Measurements from ENCODE around the gene PSG4. TPM values are rescaled to one million over a fixed set of nuclear protein-coding genes. Genes with fewer than 3 reads are reported as not detected.
"Not testable (repeated sequence)": the region's sequence is repeated elsewhere in the genome, so short reads cannot be mapped to it uniquely, and the experiment has no call there.

PSG4 gene
- polyA plus RNA-seq, 1 donor from 2014 or later = not detected

- not testable (repeated sequence) for H3K9me3 ChIP-seq (ENCODE audit: low read length); H3K79me2 ChIP-seq (replicated peaks; ENCODE audit: insufficient read depth, low read length); H3K36me3 ChIP-seq (ENCODE audit: insufficient read depth, low read length); H3K27me3 ChIP-seq (ENCODE audit: insufficient read depth, low read depth, low read length); H3K27ac ChIP-seq (ENCODE audit: low read length); H3F3A ChIP-seq (ENCODE audit: insufficient read depth, low read length, poor library complexity, severe bottlenecking); H3K9me2 ChIP-seq (ENCODE audit: insufficient read depth, low read length); H4K20me1 ChIP-seq (ENCODE audit: insufficient read depth); H3K9ac ChIP-seq (ENCODE audit: low read length); H2AFZ ChIP-seq (ENCODE audit: low read depth, low read length); H3K4me3 ChIP-seq (ENCODE audit: low read length); H3K4me2 ChIP-seq (ENCODE audit: low read length)
Measured at GRCh38 chr19:43235686-43236085, 30.2 kb upstream of the PSG4 start.

DNA sequence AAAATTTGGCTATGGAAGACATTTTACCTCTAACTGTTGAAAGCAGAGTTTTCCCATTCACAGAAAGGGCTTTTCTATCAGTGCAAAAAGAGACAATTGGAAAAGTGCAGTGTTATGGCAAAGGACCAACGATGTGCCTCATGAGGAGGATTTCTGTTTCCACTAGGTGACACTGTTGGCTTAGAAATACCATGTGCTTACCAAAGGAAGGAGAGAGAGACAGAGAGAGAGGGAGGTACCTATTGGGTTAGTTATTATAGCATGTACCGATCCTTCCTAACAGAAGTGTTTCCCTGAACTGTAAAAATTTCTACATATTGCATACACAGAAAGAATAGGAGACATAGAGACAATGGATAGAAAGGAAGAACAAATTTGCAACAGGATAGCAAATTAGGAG is 23.9 kb upstream of the PSG4 start:
- no peaks in the 10 kb centered on the region for H3F3A ChIP-seq (ENCODE audit: insufficient read depth, low read length, poor library complexity, severe bottlenecking)
- H2AFZ ChIP-seq (ENCODE audit: low read depth, low read length) = no peak overlapping the region
- H3K4me2 ChIP-seq (ENCODE audit: low read length) = no peak overlapping the region
- no peak for TF ChIP-seq RAD21 (conservative IDR thresholded peaks at IDR 0.05)
- no peaks in the 10 kb centered on the region for H3K9me2 ChIP-seq (ENCODE audit: insufficient read depth, low read length)
- H3K9me3 ChIP-seq (ENCODE audit: low read length) = no peaks in the 10 kb centered on the region
- H3K27me3 ChIP-seq (ENCODE audit: insufficient read depth, low read depth, low read length) = no peaks in the 10 kb centered on the region
- no peaks in the 10 kb centered on the region for H3K36me3 ChIP-seq (ENCODE audit: insufficient read depth, low read length)
- H3K4me3 ChIP-seq (ENCODE audit: low read length) = no peak overlapping the region
- H3K27ac ChIP-seq (ENCODE audit: low read length) = no peak overlapping the region
- H3K79me2 ChIP-seq (replicated peaks; ENCODE audit: insufficient read depth, low read length) = no peaks in the 10 kb centered on the region
- no peaks in the 10 kb centered on the region for H4K20me1 ChIP-seq (ENCODE audit: insufficient read depth)
- H3K9ac ChIP-seq (ENCODE audit: low read length) = no peak overlapping the region

DNA sequence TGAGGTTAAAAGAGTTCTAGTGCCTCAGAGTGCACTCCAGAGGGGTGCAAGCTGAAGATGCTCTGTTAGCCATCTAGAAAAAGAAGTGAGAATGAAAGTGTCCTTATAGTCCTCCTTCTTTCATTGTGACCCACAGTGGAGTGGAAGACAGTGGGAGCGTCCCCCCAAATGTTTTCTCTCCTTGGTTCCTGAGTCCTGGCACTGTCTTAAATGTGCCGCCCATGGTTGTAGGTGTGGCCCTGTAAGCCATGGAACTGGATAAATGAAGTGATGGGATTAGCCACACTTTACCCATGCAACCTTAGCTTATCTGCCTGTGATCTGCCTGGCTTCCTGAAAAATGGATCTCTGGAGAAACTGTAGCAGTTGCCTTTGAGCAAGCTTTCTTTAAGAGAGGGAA is 23.3 kb upstream of the PSG4 start:
- not testable (repeated sequence) for H3K4me2 ChIP-seq (ENCODE audit: low read length); H3K4me3 ChIP-seq (ENCODE audit: low read length); H3K27ac ChIP-seq (ENCODE audit: low read length); H3K27me3 ChIP-seq (ENCODE audit: insufficient read depth, low read depth, low read length); H3K9ac ChIP-seq (ENCODE audit: low read length); H3K9me3 ChIP-seq (ENCODE audit: low read length); H4K20me1 ChIP-seq (ENCODE audit: insufficient read depth); H3K79me2 ChIP-seq (replicated peaks; ENCODE audit: insufficient read depth, low read length); H3K36me3 ChIP-seq (ENCODE audit: insufficient read depth, low read length); H3K9me2 ChIP-seq (ENCODE audit: insufficient read depth, low read length); H2AFZ ChIP-seq (ENCODE audit: low read depth, low read length); H3F3A ChIP-seq (ENCODE audit: insufficient read depth, low read length, poor library complexity, severe bottlenecking)

- H3K9ac ChIP-seq (ENCODE audit: low read length); H3K4me3 ChIP-seq (ENCODE audit: low read length); H3K9me2 ChIP-seq (ENCODE audit: insufficient read depth, low read length); H4K20me1 ChIP-seq (ENCODE audit: insufficient read depth); H3K36me3 ChIP-seq (ENCODE audit: insufficient read depth, low read length); H3K9me3 ChIP-seq (ENCODE audit: low read length); H3K4me2 ChIP-seq (ENCODE audit: low read length); H3K79me2 ChIP-seq (replicated peaks; ENCODE audit: insufficient read depth, low read length); H3F3A ChIP-seq (ENCODE audit: insufficient read depth, low read length, poor library complexity, severe bottlenecking); H3K27ac ChIP-seq (ENCODE audit: low read length); H3K27me3 ChIP-seq (ENCODE audit: insufficient read depth, low read depth, low read length); H2AFZ ChIP-seq (ENCODE audit: low read depth, low read length): not testable (repeated sequence)
Measured at GRCh38 chr19:43226986-43227385, 21.5 kb upstream of the PSG4 start.

DNA sequence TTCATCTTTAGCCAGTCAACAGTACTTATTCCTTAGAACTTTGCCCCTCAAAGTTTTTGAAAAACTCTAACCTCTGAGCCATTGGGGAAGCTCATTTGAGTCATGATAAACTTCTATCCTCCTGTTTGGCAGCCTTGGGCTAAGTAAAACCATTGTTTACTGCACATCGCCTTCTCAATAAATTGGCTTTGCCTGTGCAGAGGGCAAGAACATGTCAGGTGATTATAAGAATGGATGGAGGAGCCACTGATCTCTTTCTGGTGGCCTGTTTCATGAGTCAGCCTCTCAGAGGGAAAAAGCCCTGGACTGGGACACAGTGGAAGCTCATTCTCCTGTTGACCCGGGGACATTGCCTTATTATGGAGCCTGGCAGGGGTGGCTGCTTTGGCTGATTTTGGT is 19.4 kb upstream of the PSG4 start:
- H3K9me2 ChIP-seq (ENCODE audit: insufficient read depth, low read length) = no peaks in the 10 kb centered on the region
- H3K4me3 ChIP-seq (ENCODE audit: low read length) = no peak overlapping the region
- H3K9ac ChIP-seq (ENCODE audit: low read length) = no peak overlapping the region
- no peaks in the 10 kb centered on the region for H3K36me3 ChIP-seq (ENCODE audit: insufficient read depth, low read length)
- no peaks in the 10 kb centered on the region for H4K20me1 ChIP-seq (ENCODE audit: insufficient read depth)
- H3K4me2 ChIP-seq (ENCODE audit: low read length) = no peak overlapping the region
- no peak for TF ChIP-seq RAD21 (conservative IDR thresholded peaks at IDR 0.05)
- no peak for TF ChIP-seq TAF1 (IDR thresholded peaks at IDR 0.05; ENCODE audit: low read depth)
- H3K27ac ChIP-seq (ENCODE audit: low read length) = no peak overlapping the region
- no peaks in the 10 kb centered on the region for H3K27me3 ChIP-seq (ENCODE audit: insufficient read depth, low read depth, low read length)
- H2AFZ ChIP-seq (ENCODE audit: low read depth, low read length) = no peak overlapping the region
- H3K9me3 ChIP-seq (ENCODE audit: low read length) = no peaks in the 10 kb centered on the region
- no peaks in the 10 kb centered on the region for H3F3A ChIP-seq (ENCODE audit: insufficient read depth, low read length, poor library complexity, severe bottlenecking)
- no peaks in the 10 kb centered on the region for H3K79me2 ChIP-seq (replicated peaks; ENCODE audit: insufficient read depth, low read length)

- H3K27me3 ChIP-seq (ENCODE audit: insufficient read depth, low read depth, low read length); H3K79me2 ChIP-seq (replicated peaks; ENCODE audit: insufficient read depth, low read length); H3K36me3 ChIP-seq (ENCODE audit: insufficient read depth, low read length); H3K4me3 ChIP-seq (ENCODE audit: low read length); H3F3A ChIP-seq (ENCODE audit: insufficient read depth, low read length, poor library complexity, severe bottlenecking); H3K9me2 ChIP-seq (ENCODE audit: insufficient read depth, low read length); H3K4me2 ChIP-seq (ENCODE audit: low read length); H3K9me3 ChIP-seq (ENCODE audit: low read length); H3K9ac ChIP-seq (ENCODE audit: low read length); H2AFZ ChIP-seq (ENCODE audit: low read depth, low read length); H4K20me1 ChIP-seq (ENCODE audit: insufficient read depth); H3K27ac ChIP-seq (ENCODE audit: low read length): not testable (repeated sequence)
Measured at GRCh38 chr19:43224201-43224854, 18.9 kb upstream of the PSG4 start.

DNA sequence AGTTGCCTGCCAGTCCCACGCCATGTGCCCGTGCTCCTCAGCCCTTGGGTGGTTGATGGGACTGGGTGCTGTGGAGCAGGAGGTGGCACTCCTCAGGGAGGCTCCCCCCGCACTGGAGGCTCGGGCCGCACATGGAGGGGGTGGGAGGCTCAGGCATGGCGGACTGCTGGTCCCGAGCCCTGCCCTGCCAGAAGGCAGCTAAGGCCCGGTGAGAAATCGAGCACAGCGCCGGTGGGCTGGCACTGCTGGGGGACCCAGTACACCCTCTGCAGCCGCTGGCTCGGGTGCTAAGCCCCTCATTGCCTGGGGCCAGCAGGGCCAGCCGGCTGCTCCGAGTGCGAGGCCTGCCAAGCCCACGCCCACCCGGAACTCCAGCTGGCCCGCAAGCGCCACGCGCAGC is 16.5 kb upstream of the PSG4 start:
- not testable (repeated sequence) for H2AFZ ChIP-seq (ENCODE audit: low read depth, low read length); H4K20me1 ChIP-seq (ENCODE audit: insufficient read depth); H3K79me2 ChIP-seq (replicated peaks; ENCODE audit: insufficient read depth, low read length); H3K4me2 ChIP-seq (ENCODE audit: low read length); H3K9ac ChIP-seq (ENCODE audit: low read length); H3K9me3 ChIP-seq (ENCODE audit: low read length); H3K36me3 ChIP-seq (ENCODE audit: insufficient read depth, low read length); H3K4me3 ChIP-seq (ENCODE audit: low read length); H3K27ac ChIP-seq (ENCODE audit: low read length); H3K9me2 ChIP-seq (ENCODE audit: insufficient read depth, low read length); H3K27me3 ChIP-seq (ENCODE audit: insufficient read depth, low read depth, low read length); H3F3A ChIP-seq (ENCODE audit: insufficient read depth, low read length, poor library complexity, severe bottlenecking)

- H3K9me2 ChIP-seq (ENCODE audit: insufficient read depth, low read length); H3K27ac ChIP-seq (ENCODE audit: low read length): not testable (repeated sequence)
Measured at GRCh38 chr19:43219136-43219535, 13.7 kb upstream of the PSG4 start.

More at GRCh38 chr19:43219136-43219535, 13.7 kb upstream of the PSG4 start:
- not testable (repeated sequence) for H3F3A ChIP-seq (ENCODE audit: insufficient read depth, low read length, poor library complexity, severe bottlenecking); H3K79me2 ChIP-seq (replicated peaks; ENCODE audit: insufficient read depth, low read length); H3K4me2 ChIP-seq (ENCODE audit: low read length); H3K4me3 ChIP-seq (ENCODE audit: low read length); H3K9ac ChIP-seq (ENCODE audit: low read length); H3K27me3 ChIP-seq (ENCODE audit: insufficient read depth, low read depth, low read length); H2AFZ ChIP-seq (ENCODE audit: low read depth, low read length); H3K36me3 ChIP-seq (ENCODE audit: insufficient read depth, low read length); H3K9me3 ChIP-seq (ENCODE audit: low read length); H4K20me1 ChIP-seq (ENCODE audit: insufficient read depth)
